Neuronal stem cell (in vitro differentiated cells): ENCODE measurements around the gene SORL1.
A peak's percentile ranks its signal among the peaks of the same experiment; 100 is the strongest.

Experiments
- DNase-seq: peaks from one replicate; pipeline ENCODE4 v3.0.0-alpha.2; 2013; ENCODE audit warnings: low spot score
- H2AFZ ChIP-seq: one replicate; pipeline ENCODE4 v1.6.1; 2013; ENCODE audit warnings: mild to moderate bottlenecking, low read length, inconsistent platforms
- H2AK5ac ChIP-seq: 2 replicates; pipeline ENCODE4 v1.6.1; 2013; ENCODE audit warnings: low read depth, mild to moderate bottlenecking, inconsistent platforms, low read length, moderate library complexity, mixed read lengths
- H2BK120ac ChIP-seq: 2 replicates; pipeline ENCODE4 v1.6.1; 2013; ENCODE audit warnings: low read depth, mild to moderate bottlenecking, inconsistent platforms, low read length, moderate library complexity, mixed read lengths
- H2BK12ac ChIP-seq: one replicate; pipeline ENCODE4 v1.6.1; 2013; ENCODE audit warnings: low read length, inconsistent platforms
- H2BK15ac ChIP-seq: 2 replicates; pipeline ENCODE4 v1.6.1; 2013; ENCODE audit warnings: mild to moderate bottlenecking, low read length, inconsistent platforms, mixed read lengths
- H2BK5ac ChIP-seq: one replicate; pipeline ENCODE4 v1.6.1; 2013; ENCODE audit warnings: inconsistent platforms, mild to moderate bottlenecking, low read length, moderate library complexity
- H3K14ac ChIP-seq: one replicate; pipeline ENCODE4 v1.6.1; 2013; ENCODE audit warnings: low read length, inconsistent platforms
- H3K18ac ChIP-seq: 2 replicates; pipeline ENCODE4 v1.6.1; 2013; ENCODE audit warnings: low read length, inconsistent platforms
- H3K23ac ChIP-seq: 2 replicates; pipeline ENCODE4 v1.6.1; 2013; ENCODE audit warnings: low read depth, mild to moderate bottlenecking, mixed read lengths, low read length, inconsistent platforms; ENCODE audit not compliant: poor library complexity
- H3K27ac ChIP-seq: replicated peaks from 3 replicates; pipeline ENCODE4 v1.5.1; 2013; ENCODE audit warnings: low read length, inconsistent platforms
- H3K27me3 ChIP-seq, 3 experiments: 2 replicates each; pipeline ENCODE4 v1.6.1; 2013; ENCODE audit warnings: low read length in 3 of 3, mild to moderate bottlenecking in 2 of 3, inconsistent platforms in 1 of 3, low read depth in 1 of 3, mixed read lengths in 1 of 3, moderate library complexity in 1 of 3; ENCODE audit not compliant: control insufficient read depth in 3 of 3, insufficient read depth in 3 of 3
- H3K36me3 ChIP-seq, 2 donors: replicated peaks in 1 of 2; 2 replicates each; pipeline ENCODE4 v1.6.1; 2013; ENCODE audit warnings: low read length in 2 of 2; ENCODE audit not compliant: control insufficient read depth in 2 of 2, insufficient read depth in 2 of 2
- H3K4ac ChIP-seq: 2 replicates; pipeline ENCODE4 v1.6.1; 2013; ENCODE audit warnings: inconsistent platforms, mild to moderate bottlenecking, low read length, moderate library complexity
- H3K4me1 ChIP-seq, 2 donors: 1 replicate in 1 of 2; 2 replicates in 1 of 2; pipeline ENCODE4 v1.6.1; 2013; ENCODE audit warnings: low read length in 2 of 2, low read depth in 1 of 2; ENCODE audit not compliant: control insufficient read depth in 2 of 2, insufficient read depth in 1 of 2
- H3K4me2 ChIP-seq: one replicate; pipeline ENCODE4 v1.6.1; 2013; ENCODE audit warnings: mild to moderate bottlenecking, low read length, inconsistent platforms; ENCODE audit not compliant: insufficient read depth, poor library complexity, severe bottlenecking
- H3K4me3 ChIP-seq, 2 donors: 2 replicates each; pipeline ENCODE4 v1.5.1; 2013; ENCODE audit warnings: low read length in 2 of 2, mild to moderate bottlenecking in 2 of 2, inconsistent platforms in 1 of 2, moderate library complexity in 1 of 2
- H3K79me1 ChIP-seq: one replicate; pipeline ENCODE4 v1.6.1; 2013; ENCODE audit warnings: low read depth, mild to moderate bottlenecking, inconsistent platforms, low read length, moderate library complexity
- H3K9ac ChIP-seq: one replicate; pipeline ENCODE4 v1.6.1; 2013; ENCODE audit warnings: mild to moderate bottlenecking, low read depth, low read length, inconsistent platforms; ENCODE audit not compliant: poor library complexity
- H3K9me3 ChIP-seq, 2 donors: replicated peaks in 1 of 2; 2 replicates each; pipeline versions ENCODE3 to v1.6.1; 2013; ENCODE audit warnings: low read length in 2 of 2, mild to moderate bottlenecking in 2 of 2, inconsistent platforms in 1 of 2, low read depth in 1 of 2, mixed read lengths in 1 of 2, moderate library complexity in 1 of 2; ENCODE audit not compliant: control insufficient read depth in 2 of 2, insufficient read depth in 1 of 2
- H4K8ac ChIP-seq: one replicate; pipeline ENCODE4 v1.6.1; 2013; ENCODE audit warnings: low read depth, mild to moderate bottlenecking, inconsistent platforms, low read length, moderate library complexity
- H4K91ac ChIP-seq: one replicate; pipeline ENCODE4 v1.6.1; 2013; ENCODE audit warnings: low read length, low read depth, mild to moderate bottlenecking, inconsistent platforms; ENCODE audit not compliant: poor library complexity
- WGBS, 2 donors: extraction: QIAGEN DNeasy Blood & Tissue Kit; methylation state at CpG; one replicate each; pipeline ENCODE4 v1.1.7; 2013; ENCODE audit warnings: missing lambda C conversion rate in 2 of 2, mixed read lengths in 1 of 2; ENCODE audit not compliant: insufficient read length in 2 of 2, insufficient replicate concordance in 1 of 2; ENCODE audit errors: extremely low coverage in 2 of 2; 5-methylcytosine and 5-hydroxymethylcytosine counted together

SORL1 gene

GRCh38 chr11:121499405-121499804, 47.3 kb downstream of the SORL1 start:
- no peak overlapping the region for H4K8ac ChIP-seq
- no peak overlapping the region for H3K27ac ChIP-seq
- no peak overlapping the region for H4K91ac ChIP-seq
- no peak overlapping the region for H2AFZ ChIP-seq
- no peaks in the 10 kb centered on the region for H3K27me3 ChIP-seq
- no peak for DNase-seq
- no peak overlapping the region for H2BK120ac ChIP-seq
- peaks cover 0 to 13% of the 10 kb centered on the region in 2 donors for H3K4me1 ChIP-seq
- H3K9me3 ChIP-seq, result peaks cover 4 to 12% of the 10 kb centered on the region in 2 donors
- no peak overlapping the region for H3K9ac ChIP-seq
- H3K36me3 ChIP-seq, result peaks cover 4 to 33% of the 10 kb centered on the region in 2 donors
- no peak overlapping the region for H3K4me3 ChIP-seq
- no peak overlapping the region for H2AK5ac ChIP-seq
- H3K18ac ChIP-seq, result peak overlapping the region; percentile 35
- H3K14ac ChIP-seq, result no peak overlapping the region
- H2BK15ac ChIP-seq, result no peak overlapping the region
- WGBS, 2 donors, result no CpG with 5 or more reads among the region's 2 CpGs
- no peak overlapping the region for H2BK5ac ChIP-seq
- no peak overlapping the region for H3K4ac ChIP-seq
- no peak overlapping the region for H3K4me2 ChIP-seq
- no peaks in the 10 kb centered on the region for H3K79me1 ChIP-seq
- H2BK12ac ChIP-seq, result no peak overlapping the region
- H3K23ac ChIP-seq, result no peak overlapping the region

- Histone ChIP-seq H3K4me2 (no peak overlapping the region), H2BK5ac (no peak overlapping the region), H3K23ac (no peak overlapping the region), H2AK5ac (no peak overlapping the region), H4K8ac (no peak overlapping the region), H2AFZ (no peak overlapping the region), H3K9ac (no peak overlapping the region), H3K4ac (no peak overlapping the region), H3K27me3 (no peaks in the 10 kb centered on the region), H2BK120ac (no peak overlapping the region), H3K36me3 (peaks cover 4 to 33% of the 10 kb centered on the region in 2 donors), H3K4me3 (no peak overlapping the region), H3K27ac (no peak overlapping the region), H4K91ac (no peak overlapping the region), H3K79me1 (no peaks in the 10 kb centered on the region), H3K14ac (no peak overlapping the region), H2BK15ac (no peak overlapping the region), H3K18ac (no peak overlapping the region), H3K4me1 (peaks cover 0 to 13% of the 10 kb centered on the region in 2 donors), H2BK12ac (no peak overlapping the region), H3K9me3 (peaks cover 4 to 13% of the 10 kb centered on the region in 2 donors)
- no peak for DNase-seq
- WGBS, 2 donors, result no CpG with 5 or more reads among the region's 2 CpGs
Measured at GRCh38 chr11:121500275-121500674, 48.2 kb downstream of the SORL1 start.

GRCh38 chr11:121500717-121501116, 48.6 kb downstream of the SORL1 start:
- WGBS, 2 donors, result no CpG with 5 or more reads among the region's 1 CpG
- Histone ChIP-seq H3K9me3 (peaks cover 4 to 17% of the 10 kb centered on the region in 2 donors), H3K79me1 (no peaks in the 10 kb centered on the region)

GRCh38 chr11:121503051-121503450, 50.9 kb downstream of the SORL1 start:
- no peak overlapping the region for H3K4me3 ChIP-seq
- H3K14ac ChIP-seq, result no peak overlapping the region
- H2BK15ac ChIP-seq, result no peak overlapping the region
- H3K9me3 ChIP-seq, result peaks cover 6 to 30% of the 10 kb centered on the region in 2 donors
- H2AK5ac ChIP-seq, result no peak overlapping the region
- H3K4me1 ChIP-seq, result peaks cover 1 to 2% of the 10 kb centered on the region in 2 donors
- H2BK120ac ChIP-seq, result no peak overlapping the region
- no peak overlapping the region for H3K23ac ChIP-seq
- no peaks in the 10 kb centered on the region for H3K27me3 ChIP-seq
- H3K18ac ChIP-seq, result no peak overlapping the region
- WGBS, 2 donors, result no CpG with 5 or more reads among the region's 3 CpGs
- no peak overlapping the region for H4K91ac ChIP-seq
- no peak overlapping the region for H2BK5ac ChIP-seq
- H2AFZ ChIP-seq, result no peak overlapping the region
- no peaks in the 10 kb centered on the region for H3K79me1 ChIP-seq
- no peak overlapping the region for H3K27ac ChIP-seq
- DNase-seq, result no peak
- no peak overlapping the region for H2BK12ac ChIP-seq
- no peak overlapping the region for H3K4me2 ChIP-seq
- H3K9ac ChIP-seq, result no peak overlapping the region
- peaks cover 4 to 17% of the 10 kb centered on the region in 2 donors for H3K36me3 ChIP-seq
- H3K4ac ChIP-seq, result no peak overlapping the region
- H4K8ac ChIP-seq, result no peak overlapping the region

More at GRCh38 chr11:121500717-121501116, 48.6 kb downstream of the SORL1 start:
- Histone ChIP-seq H3K4me2 (no peak overlapping the region), H3K23ac (no peak overlapping the region), H2AFZ (no peak overlapping the region), H2BK12ac (no peak overlapping the region), H3K27me3 (no peaks in the 10 kb centered on the region), H3K4me3 (no peak overlapping the region), H4K91ac (no peak overlapping the region), H2AK5ac (no peak overlapping the region), H3K27ac (no peak overlapping the region), H3K18ac (no peak overlapping the region), H3K4ac (no peak overlapping the region), H3K14ac (no peak overlapping the region), H2BK15ac (no peak overlapping the region), H3K9ac (no peak overlapping the region), H3K36me3 (peaks cover 4 to 33% of the 10 kb centered on the region in 2 donors), H2BK120ac (no peak overlapping the region), H3K4me1 (peaks cover 0 to 13% of the 10 kb centered on the region in 2 donors), H4K8ac (no peak overlapping the region), H2BK5ac (no peak overlapping the region)
- no peak for DNase-seq
